Progenitor cell of endocrine pancreas (in vitro differentiated cells): Measurements from ENCODE around the gene HNRNPA1. TPM values are rescaled to one million over a fixed set of nuclear protein-coding genes. Genes with fewer than 3 reads are reported as not detected.
"Not testable (repeated sequence)": the region's sequence is repeated elsewhere in the genome, so short reads cannot be mapped to it uniquely, and the experiment has no call there.

Experiments
- DNase-seq: peaks from one replicate; pipeline ENCODE4 v3.0.0; 2021; ENCODE audit warnings: low spot score; ENCODE audit not compliant: unreplicated experiment
- H3K27ac Mint-ChIP-seq: 2 replicates; pipeline ENCODE4 v1.8.0; 2021; ENCODE audit warnings: mild to moderate bottlenecking, moderate library complexity, mixed read lengths
- H3K27me3 Mint-ChIP-seq: 2 replicates; pipeline ENCODE4 v1.8.0; 2021; ENCODE audit warnings: mixed read lengths
- H3K36me3 Mint-ChIP-seq: 2 replicates; pipeline ENCODE4 v1.8.0; 2022; ENCODE audit warnings: mixed read lengths; ENCODE audit not compliant: insufficient read depth
- H3K4me1 Mint-ChIP-seq: 2 replicates; pipeline ENCODE4 v1.8.0; 2021; ENCODE audit warnings: low read depth, mixed read lengths
- H3K4me3 Mint-ChIP-seq: 2 replicates; pipeline ENCODE4 v1.8.0; 2021; ENCODE audit warnings: low read depth, mild to moderate bottlenecking, moderate library complexity, mixed read lengths
- H3K9me3 Mint-ChIP-seq: 2 replicates; pipeline ENCODE4 v1.8.0; 2021; ENCODE audit warnings: low read depth, mixed read lengths
- CTCF ChIP-seq: fragments of 200-600 bp; sonication (generic); IDR thresholded peaks from one replicate; pipeline ENCODE4 v1.5.0; 2021; ENCODE audit warnings: antibody characterized with exemption, mild to moderate bottlenecking; ENCODE audit not compliant: unreplicated experiment
- total RNA-seq: library from RNA; stranded (reverse); gene quantifications from 2 replicates; pipeline ENCODE4 v1.2.1, GENCODE V29; 2021

HNRNPA1 gene
- total RNA-seq, 1 donor from 2014 or later: 2,551 TPM

- Mint-ChIP-seq H3K27ac (no peak overlapping the region), H3K27me3 (no peaks in the 10 kb centered on the region), H3K36me3 (no peaks in the 10 kb centered on the region), H3K4me3 (no peak overlapping the region), H3K4me1 (peaks cover 7% of the 10 kb centered on the region), H3K9me3 (no peaks in the 10 kb centered on the region)
- no peak for TF ChIP-seq CTCF
- DNase-seq: no peak
These were observed 40.8 kb downstream of the HNRNPA1 start for GRCh38 chr12:54321363-54321762.

- no peaks in the 10 kb centered on the region for H3K27me3 Mint-ChIP-seq
- TF ChIP-seq CTCF: peak; percentile 75
- H3K4me3 Mint-ChIP-seq: peak within 1 kb of the TSS; percentile 98
- H3K9me3 Mint-ChIP-seq: no peaks in the 10 kb centered on the region
- no peaks in the 10 kb centered on the region for H3K36me3 Mint-ChIP-seq
- H3K4me1 Mint-ChIP-seq: peaks cover 16% of the 10 kb centered on the region
- peak within 1 kb of the TSS; percentile 99 for H3K27ac Mint-ChIP-seq
- peak; percentile 85 for DNase-seq
These were observed 44.3 kb downstream of the HNRNPA1 start, which contains the start of gene COPZ1 for GRCh38 chr12:54324617-54325441. Gene COPZ1 (plus strand): TSS chr12:54325131. CDS start chr12:54325164, 33 bp downstream.

- Mint-ChIP-seq H3K4me3 (peak overlapping the region; percentile 98), H3K27ac (peak overlapping the region; percentile 99), H3K4me1 (peaks cover 23% of the 10 kb centered on the region)
- H3K27me3 Mint-ChIP-seq, DNase-seq, H3K9me3 Mint-ChIP-seq, H3K36me3 Mint-ChIP-seq: not testable (repeated sequence)
These were observed 45.0 kb downstream of the HNRNPA1 start for GRCh38 chr12:54325442-54326109.

- Mint-ChIP-seq H3K27me3 (no peaks in the 10 kb centered on the region), H3K36me3 (peaks cover 2% of the 10 kb centered on the region), H3K27ac (peak overlapping the region; percentile 50), H3K4me3 (no peak overlapping the region), H3K9me3 (no peaks in the 10 kb centered on the region), H3K4me1 (peaks cover 24% of the 10 kb centered on the region)
- TF ChIP-seq CTCF: no peak
- no peak for DNase-seq
These were observed 48.2 kb downstream of the HNRNPA1 start for GRCh38 chr12:54328595-54329337.

- Mint-ChIP-seq H3K27ac (peak overlapping the region; percentile 42), H3K9me3 (no peaks in the 10 kb centered on the region), H3K36me3 (peaks cover 2% of the 10 kb centered on the region), H3K27me3 (no peaks in the 10 kb centered on the region), H3K4me3 (no peak overlapping the region), H3K4me1 (peaks cover 24% of the 10 kb centered on the region)
- no peak for TF ChIP-seq CTCF
- no peak for DNase-seq
These were observed 49.2 kb downstream of the HNRNPA1 start for GRCh38 chr12:54329759-54330158.
